Activated CD8-positive, alpha-beta memory T cell treated with anti-CD3 and anti-CD28 coated beads, Interleukin-2, amount 50 U/mL, for 48 hours (primary cell): ENCODE measurements around the gene ZDHHC18.
A peak's percentile ranks its signal among the peaks of the same experiment; 100 is the strongest.

Source experiments
- DNase-seq: peaks from one replicate; pipeline ENCODE4 v3.0.0-alpha.2; 2020

Gene ZDHHC18, protein sequence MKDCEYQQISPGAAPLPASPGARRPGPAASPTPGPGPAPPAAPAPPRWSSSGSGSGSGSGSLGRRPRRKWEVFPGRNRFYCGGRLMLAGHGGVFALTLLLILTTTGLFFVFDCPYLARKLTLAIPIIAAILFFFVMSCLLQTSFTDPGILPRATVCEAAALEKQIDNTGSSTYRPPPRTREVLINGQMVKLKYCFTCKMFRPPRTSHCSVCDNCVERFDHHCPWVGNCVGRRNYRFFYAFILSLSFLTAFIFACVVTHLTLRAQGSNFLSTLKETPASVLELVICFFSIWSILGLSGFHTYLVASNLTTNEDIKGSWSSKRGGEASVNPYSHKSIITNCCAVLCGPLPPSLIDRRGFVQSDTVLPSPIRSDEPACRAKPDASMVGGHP

DNA sequence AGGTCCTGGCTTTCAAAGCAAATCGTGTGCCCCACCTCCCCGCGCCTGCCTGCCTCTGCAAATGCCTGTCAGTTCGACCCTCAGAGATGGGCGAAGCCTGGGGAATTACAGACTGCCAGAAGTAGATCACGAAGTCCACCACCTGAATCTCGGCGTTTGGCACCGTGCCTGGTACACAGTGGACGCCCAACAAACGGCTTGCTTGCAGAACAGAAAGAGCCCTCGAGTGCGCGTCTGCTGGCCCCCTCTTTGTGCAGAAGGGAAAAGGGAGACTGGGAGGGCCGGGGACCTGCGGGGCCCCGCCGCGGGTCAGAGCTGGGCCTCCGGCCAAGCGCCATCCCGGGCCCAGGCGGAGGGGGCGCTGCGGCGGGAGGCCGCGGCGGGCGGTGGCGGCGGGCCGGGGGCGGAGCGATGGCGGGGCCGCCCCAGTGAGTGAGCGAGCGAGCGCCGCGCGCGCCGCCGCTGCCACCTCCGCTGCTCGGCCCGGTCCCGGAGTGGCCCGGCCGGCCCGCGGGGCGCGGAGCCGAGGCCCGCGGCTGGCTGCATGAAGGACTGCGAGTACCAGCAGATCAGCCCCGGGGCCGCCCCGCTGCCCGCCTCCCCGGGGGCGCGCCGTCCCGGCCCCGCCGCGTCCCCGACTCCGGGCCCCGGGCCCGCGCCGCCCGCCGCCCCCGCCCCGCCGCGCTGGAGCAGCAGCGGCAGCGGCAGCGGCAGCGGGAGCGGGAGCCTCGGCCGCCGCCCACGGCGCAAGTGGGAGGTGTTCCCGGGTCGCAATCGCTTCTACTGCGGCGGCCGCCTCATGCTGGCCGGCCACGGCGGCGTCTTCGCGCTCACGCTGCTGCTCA, at the start of gene ZDHHC18:
ZDHHC18 (plus strand) TSS at position 428 of the 845 bp plus-strand sequence; CDS start at position 545, 117 bp downstream.
- peak; percentile 88 for DNase-seq

GRCh38 chr1:26779098-26779668, 47.3 kb upstream of the ZDHHC18 start:
- DNase-seq: no peak

DNA sequence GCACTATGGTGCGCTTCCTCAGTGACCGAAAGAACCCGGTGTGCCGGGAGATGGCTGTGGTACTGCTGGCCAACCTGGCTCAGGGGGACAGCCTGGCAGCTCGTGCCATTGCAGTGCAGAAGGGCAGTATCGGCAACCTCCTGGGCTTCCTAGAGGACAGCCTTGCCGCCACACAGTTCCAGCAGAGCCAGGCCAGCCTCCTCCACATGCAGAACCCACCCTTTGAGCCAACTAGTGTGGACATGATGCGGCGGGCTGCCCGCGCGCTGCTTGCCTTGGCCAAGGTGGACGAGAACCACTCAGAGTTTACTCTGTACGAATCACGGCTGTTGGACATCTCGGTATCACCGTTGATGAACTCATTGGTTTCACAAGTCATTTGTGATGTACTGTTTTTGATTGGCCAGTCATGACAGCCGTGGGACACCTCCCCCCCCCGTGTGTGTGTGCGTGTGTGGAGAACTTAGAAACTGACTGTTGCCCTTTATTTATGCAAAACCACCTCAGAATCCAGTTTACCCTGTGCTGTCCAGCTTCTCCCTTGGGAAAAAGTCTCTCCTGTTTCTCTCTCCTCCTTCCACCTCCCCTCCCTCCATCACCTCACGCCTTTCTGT, 46.0 kb upstream of the ZDHHC18 start:
- no peak for DNase-seq

- no peak for DNase-seq
Measured at GRCh38 chr1:26781206-26781825, 45.2 kb upstream of the ZDHHC18 start.

- DNase-seq: no peak
Measured at GRCh38 chr1:26782521-26783212, 43.8 kb upstream of the ZDHHC18 start.

DNA sequence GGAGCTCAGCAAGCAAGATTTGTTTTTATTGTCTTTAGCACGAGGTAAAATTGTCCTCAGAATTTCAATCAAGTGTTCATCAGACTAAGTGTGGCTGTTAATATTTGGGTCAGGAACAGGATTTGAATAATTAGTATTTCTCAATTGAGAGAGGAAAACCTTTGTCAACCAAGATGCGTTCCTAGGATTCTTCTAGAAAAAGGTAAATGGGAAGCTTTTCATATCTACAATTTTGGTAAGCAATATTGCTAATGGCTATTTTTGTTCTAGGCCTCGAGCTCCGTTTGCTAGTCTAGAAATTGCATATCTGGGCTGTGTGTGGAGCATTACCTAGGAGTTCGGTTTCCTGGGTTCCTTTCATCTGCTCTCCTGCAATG, 42.9 kb upstream of the ZDHHC18 start:
- no peak for DNase-seq

GRCh38 chr1:26784023-26784871, 42.2 kb upstream of the ZDHHC18 start:
- no peak for DNase-seq

- no peak for DNase-seq
Measured at GRCh38 chr1:26784886-26785285, 41.6 kb upstream of the ZDHHC18 start.

GRCh38 chr1:26785611-26786436, 40.7 kb upstream of the ZDHHC18 start:
- DNase-seq: no peak

DNA sequence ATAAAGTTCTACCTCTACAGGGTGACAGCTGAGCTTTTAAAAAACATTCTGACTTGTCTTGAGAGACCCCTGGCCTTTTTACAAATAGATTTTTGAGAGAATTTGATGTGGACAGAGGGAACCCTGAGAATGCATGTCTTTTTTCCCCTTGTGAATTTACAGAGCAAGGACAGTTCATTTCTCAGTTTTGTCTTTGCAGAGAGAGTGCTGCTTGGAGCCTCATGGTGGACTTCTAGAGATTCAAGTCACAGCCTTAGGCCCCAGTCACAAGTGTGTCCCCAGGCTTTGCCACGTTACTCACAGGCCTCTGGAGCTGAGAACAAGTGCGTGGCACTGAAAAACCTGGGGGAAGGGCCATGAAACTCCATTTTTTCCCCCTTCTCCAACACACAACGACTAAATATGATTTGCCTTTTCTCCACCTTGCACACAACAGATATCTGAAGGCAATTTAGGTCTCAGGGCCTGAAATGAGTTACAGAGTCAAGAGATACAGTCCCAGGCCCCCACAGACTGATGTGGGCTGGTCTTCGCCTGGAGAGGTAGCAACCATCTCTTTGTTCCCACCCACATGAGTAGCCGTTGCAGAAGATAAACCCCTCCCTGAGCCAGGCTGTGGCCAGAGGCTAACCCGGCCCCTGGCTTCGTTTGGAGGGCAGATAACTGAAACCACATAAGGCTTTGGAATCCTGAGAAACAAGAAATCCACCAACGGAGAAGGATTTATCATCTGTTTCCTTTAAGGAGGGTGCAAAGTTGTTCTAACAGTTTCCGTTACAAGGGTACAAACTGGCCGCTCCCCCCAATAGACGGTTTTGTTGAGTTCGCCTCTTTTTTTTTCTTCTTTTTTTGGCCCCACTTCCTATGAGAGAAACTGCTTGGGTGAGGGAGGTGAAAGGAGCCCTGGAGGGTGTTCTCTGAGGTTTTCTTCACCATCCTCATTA, 39.8 kb upstream of the ZDHHC18 start:
- peak; percentile 72 for DNase-seq

- no peak for DNase-seq
Measured at GRCh38 chr1:26787381-26787705, 39.1 kb upstream of the ZDHHC18 start.

DNA sequence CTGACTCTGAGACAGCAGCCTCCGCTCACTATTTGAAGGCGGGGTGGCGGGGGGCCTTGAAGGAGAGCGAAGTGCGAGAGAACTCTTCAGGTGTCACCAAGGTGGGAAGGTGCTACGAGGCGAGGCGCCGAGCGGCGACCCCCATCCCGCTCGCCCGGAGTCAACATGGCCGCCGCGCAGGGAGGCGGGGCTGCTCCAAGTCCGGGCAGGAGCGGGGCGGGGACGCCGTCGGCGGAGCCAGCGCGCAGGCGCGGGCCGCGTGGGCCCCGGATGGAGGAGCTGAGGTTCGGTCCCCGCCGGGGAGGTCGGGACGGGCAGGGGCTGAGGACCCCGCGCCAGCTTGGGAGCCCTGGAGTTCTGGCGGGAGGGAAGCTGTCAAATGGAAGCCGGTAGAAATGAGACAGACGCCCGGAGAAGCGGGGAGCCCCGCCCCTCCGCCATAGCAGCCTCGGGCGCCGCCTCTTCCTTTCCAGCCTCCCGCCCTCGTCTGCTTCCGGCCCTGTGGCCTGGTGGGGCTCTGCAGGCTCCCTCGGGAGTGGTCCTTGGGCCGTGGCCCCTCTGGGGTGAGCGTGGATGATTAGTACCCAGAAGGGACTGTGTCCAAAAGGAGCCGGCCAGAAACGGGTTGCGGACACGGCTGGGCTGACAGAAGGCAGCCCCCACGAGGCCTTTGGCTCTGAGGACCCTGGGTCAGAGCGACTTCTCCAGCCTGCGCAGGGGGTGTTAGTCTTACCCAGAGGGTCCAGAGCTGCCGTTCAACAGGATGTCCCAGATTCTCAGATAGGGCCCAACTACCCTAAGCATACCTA, 38.6 kb upstream of the ZDHHC18 start, which contains the start of gene PIGV:
PIGV (plus strand) TSS at position 245 of the 809 bp plus-strand sequence. CDS start 2,866 bp downstream, outside the sequence.
- DNase-seq: peak; percentile 96

DNA sequence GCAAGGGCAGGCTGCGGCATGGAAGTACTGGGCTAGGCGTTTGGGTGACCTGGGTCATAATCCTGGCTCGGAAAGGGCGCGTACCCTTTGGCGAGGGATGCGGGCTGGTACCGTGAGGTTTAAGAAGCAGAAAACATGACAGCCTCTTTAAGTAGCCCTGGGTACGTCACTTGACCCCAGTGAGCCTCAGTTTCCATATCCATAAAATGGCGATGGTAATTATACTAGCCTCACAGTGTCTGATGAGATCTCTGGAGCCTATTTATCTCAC, 38.0 kb upstream of the ZDHHC18 start:
- DNase-seq: no peak

DNA sequence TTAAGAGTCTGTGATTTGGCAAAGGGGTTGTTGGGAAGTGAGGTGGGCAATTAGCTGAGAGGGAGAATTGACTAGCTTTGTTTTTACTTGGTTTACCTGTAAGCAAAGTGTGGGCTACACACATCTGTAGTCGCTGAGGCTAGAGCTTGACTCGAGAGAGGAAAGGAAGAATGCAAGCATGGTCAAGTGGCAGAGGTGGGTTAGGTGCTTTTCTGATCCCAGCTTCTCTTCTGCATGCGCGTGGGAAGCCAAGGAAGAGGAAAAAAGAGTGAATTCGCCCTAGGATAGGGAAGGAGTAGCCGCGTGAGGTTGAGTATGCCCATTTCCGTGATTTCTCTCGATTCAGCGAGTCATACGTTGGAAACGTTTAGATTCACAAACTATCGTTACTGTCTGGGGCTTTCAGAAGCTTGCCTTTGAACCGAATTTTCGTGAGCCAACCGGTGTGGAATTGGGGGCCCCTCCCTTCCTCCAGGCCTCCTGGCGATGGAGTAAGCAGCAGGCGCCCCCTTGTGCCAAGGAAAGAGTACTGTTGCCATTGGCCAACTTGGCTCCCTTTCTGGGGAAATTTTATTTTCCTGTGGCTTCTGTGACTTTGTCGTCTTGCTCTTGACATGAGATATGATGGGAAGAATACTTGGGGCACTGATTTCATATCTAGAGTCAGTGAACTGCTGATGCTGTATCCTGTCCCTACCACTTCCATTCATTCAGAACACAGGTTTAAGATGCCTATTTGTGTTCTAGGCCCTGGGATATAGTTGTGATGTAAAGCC, 37.5 kb upstream of the ZDHHC18 start:
- peak; percentile 90 for DNase-seq

GRCh38 chr1:26789612-26789865, 36.9 kb upstream of the ZDHHC18 start:
- no peak for DNase-seq

GRCh38 chr1:26789931-26790330, 36.6 kb upstream of the ZDHHC18 start:
- DNase-seq: no peak

GRCh38 chr1:26790551-26790953, 35.9 kb upstream of the ZDHHC18 start:
- DNase-seq: peak; percentile 68

DNA sequence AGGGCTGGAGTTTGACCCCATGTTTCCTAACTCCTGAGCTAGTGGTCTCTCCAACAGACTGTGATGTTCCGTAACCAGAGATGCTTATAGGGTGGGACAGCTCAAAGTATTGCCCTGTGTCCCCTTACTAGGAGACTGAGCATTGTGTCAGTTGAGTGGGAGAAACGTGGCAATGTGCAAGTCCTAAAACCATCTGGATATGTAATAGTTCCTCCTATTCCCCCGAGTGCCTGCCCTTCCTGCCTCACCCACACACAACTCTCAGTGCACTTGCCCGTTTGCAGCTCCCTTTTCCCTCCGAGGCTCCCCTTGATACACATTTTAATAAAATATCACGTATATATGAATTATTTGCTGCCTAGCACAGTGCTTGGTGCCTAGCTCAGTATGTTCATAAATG, 35.3 kb upstream of the ZDHHC18 start:
- no peak for DNase-seq
